HG03432 (cell line): ENCODE measurements around the gene RAP1GAP.
A peak's percentile ranks its signal among the peaks of the same experiment; 100 is the strongest.

Source experiments
- ATAC-seq: cut with Tn5 transposase; IDR thresholded peaks from one replicate; pipeline ENCODE4 v1.9.1; 2021; ENCODE audit warnings: mild to moderate bottlenecking, moderate library complexity; ENCODE audit not compliant: unreplicated experiment

RAP1GAP gene

GRCh38 chr1:21614419-21615115 lies 54.6 kb downstream of the RAP1GAP start:
- no peak for ATAC-seq

GRCh38 chr1:21613072-21613867 lies 55.9 kb downstream of the RAP1GAP start:
- no peak for ATAC-seq

GRCh38 chr1:21612057-21612456 lies 57.1 kb downstream of the RAP1GAP start:
- no peak for ATAC-seq

GRCh38 chr1:21610989-21611785 lies 58.0 kb downstream of the RAP1GAP start:
- ATAC-seq, result no peak

- ATAC-seq, result no peak
Observed at GRCh38 chr1:21610027-21610426, 59.1 kb downstream of the RAP1GAP start.

GRCh38 chr1:21608798-21609197 lies 60.4 kb downstream of the RAP1GAP start:
- no peak for ATAC-seq

- peak; percentile 72 for ATAC-seq
Observed at GRCh38 chr1:21607549-21608529, 61.3 kb downstream of the RAP1GAP start.

GRCh38 chr1:21605964-21606705 lies 63.0 kb downstream of the RAP1GAP start:
- no peak for ATAC-seq

GRCh38 chr1:21605012-21605715 lies 64.0 kb downstream of the RAP1GAP start:
- no peak for ATAC-seq

- no peak for ATAC-seq
Observed at GRCh38 chr1:21604208-21604957, 64.8 kb downstream of the RAP1GAP start.

GRCh38 chr1:21603177-21604138 lies 65.7 kb downstream of the RAP1GAP start:
- no peak for ATAC-seq

- no peak for ATAC-seq
Observed at GRCh38 chr1:21601278-21602048, 67.7 kb downstream of the RAP1GAP start.

- ATAC-seq, result no peak
Observed at GRCh38 chr1:21599402-21599801, 69.8 kb downstream of the RAP1GAP start.

- ATAC-seq, result no peak
Observed at GRCh38 chr1:21598904-21599303, 70.3 kb downstream of the RAP1GAP start.

- no peak for ATAC-seq
Observed at GRCh38 chr1:21598417-21598816, 70.7 kb downstream of the RAP1GAP start.

GRCh38 chr1:21597753-21598152 lies 71.4 kb downstream of the RAP1GAP start:
- no peak for ATAC-seq
